Measurements from ENCODE around the gene CNIH2.

The CNIH2 gene

GRCh38 chr11:66292543-66293332, 14.8 kb downstream of the CNIH2 start:
- TF ChIP-seq CTCF (IDR thresholded peaks at IDR 0.05; ENCODE audit: borderline replicate concordance, control extremely low read depth, extremely low read depth, insufficient read depth, missing control alignments): no peak
- in situ Hi-C loops (cut with MboI; ENCODE audit: low sequenced_read_pairs, unreplicated experiment): no loop called here
- no peak for DNase-seq (ENCODE audit: low spot score)

GRCh38 chr11:66293352-66293751, 15.4 kb downstream of the CNIH2 start:
- in situ Hi-C loops (cut with MboI; ENCODE audit: low sequenced_read_pairs, unreplicated experiment): no loop called here
- TF ChIP-seq CTCF (IDR thresholded peaks at IDR 0.05; ENCODE audit: borderline replicate concordance, control extremely low read depth, extremely low read depth, insufficient read depth, missing control alignments): no peak
- no peak for DNase-seq (ENCODE audit: low spot score)

- no peak for DNase-seq (ENCODE audit: low spot score)
- TF ChIP-seq CTCF (IDR thresholded peaks at IDR 0.05; ENCODE audit: borderline replicate concordance, control extremely low read depth, extremely low read depth, insufficient read depth, missing control alignments): no peak
- in situ Hi-C loops (cut with MboI; ENCODE audit: low sequenced_read_pairs, unreplicated experiment): no loop called here
Observed at GRCh38 chr11:66293777-66294625, 16.0 kb downstream of the CNIH2 start.

GRCh38 chr11:66294626-66295620, 16.9 kb downstream of the CNIH2 start:
- in situ Hi-C loops (cut with MboI; ENCODE audit: low sequenced_read_pairs, unreplicated experiment): no loop called here
- no peak for DNase-seq (ENCODE audit: low spot score)
- no peak for TF ChIP-seq CTCF (IDR thresholded peaks at IDR 0.05; ENCODE audit: borderline replicate concordance, control extremely low read depth, extremely low read depth, insufficient read depth, missing control alignments)

- TF ChIP-seq CTCF (IDR thresholded peaks at IDR 0.05; ENCODE audit: borderline replicate concordance, control extremely low read depth, extremely low read depth, insufficient read depth, missing control alignments): no peak
- in situ Hi-C loops (cut with MboI; ENCODE audit: low sequenced_read_pairs, unreplicated experiment): no loop called here
- DNase-seq (ENCODE audit: low spot score): no peak
Observed at GRCh38 chr11:66297610-66298009, 19.6 kb downstream of the CNIH2 start.

- no peak for DNase-seq (ENCODE audit: low spot score)
- TF ChIP-seq CTCF (IDR thresholded peaks at IDR 0.05; ENCODE audit: borderline replicate concordance, control extremely low read depth, extremely low read depth, insufficient read depth, missing control alignments): no peak
- in situ Hi-C loops (cut with MboI; ENCODE audit: low sequenced_read_pairs, unreplicated experiment): no loop called here
Observed at GRCh38 chr11:66299186-66299585, 21.2 kb downstream of the CNIH2 start.

All from GM13976 (cell line).